Body of pancreas (tissue), 4 donors: ENCODE data around the gene CCDC158. TPM values are rescaled to one million over a fixed set of nuclear protein-coding genes. Genes with fewer than 3 reads are reported as not detected.

Experiments
- ATAC-seq: fragments of 150-250 bp; one replicate; pipeline ENCODE4 v1.9.1; 2016
- DNase-seq, 4 donors: peaks; one replicate each; pipeline ENCODE4 v3.0.0-alpha.2; 2019
- H3K27ac ChIP-seq, 4 donors: fragments of 200-600 bp; sonication (generic); 1 replicate in 3 of 4; 2 replicates in 1 of 4; pipeline versions ENCODE4 v1.5.1 to v1.6.1; 2016 to 2019; ENCODE audit warnings: mild to moderate bottlenecking in 1 of 4, mixed read lengths in 1 of 4, moderate library complexity in 1 of 4
- H3K27me3 ChIP-seq, 2 donors: fragments of 200-600 bp; sonication (generic); one replicate each; pipeline ENCODE4 v1.6.0; 2016; ENCODE audit warnings: mild to moderate bottlenecking in 1 of 2
- H3K36me3 ChIP-seq, 2 donors: fragments of 200-600 bp; sonication (generic); replicated peaks in 1 of 2; 2 replicates each; pipeline ENCODE4 v1.5.1; 2016; ENCODE audit warnings: low read depth in 2 of 2; ENCODE audit not compliant: insufficient read depth in 1 of 2
- H3K4me1 ChIP-seq: fragments of 200-600 bp; sonication (generic); one replicate; pipeline ENCODE4 v1.6.0; 2016
- H3K4me3 ChIP-seq, 2 donors: fragments of 200-600 bp; sonication (generic); 1 replicate in 1 of 2; 2 replicates in 1 of 2; pipeline ENCODE4 v1.5.1; 2016 to 2019
- H3K9me3 ChIP-seq, 3 donors: fragments of 200-600 bp; sonication (generic); 1 replicate in 2 of 3; 2 replicates in 1 of 3; pipeline ENCODE4 v1.5.1; 2016
- POLR2A ChIP-seq, 3 donors: fragments of 450-650 bp; IDR thresholded peaks; one replicate each; pipeline ENCODE4 v1.6.1; 2016; ENCODE audit warnings: antibody characterized with exemption in 3 of 3, mild to moderate bottlenecking in 2 of 3
- WGBS, 2 donors: methylation state at CpG; one replicate each; pipeline ENCODE4 v1.1.5; 2017; 5-methylcytosine and 5-hydroxymethylcytosine counted together
- intact Hi-C: fragments of 100-400 bp; cut with DNase I; formaldehyde crosslinking; loops from one replicate; pipeline ENCODE4 v1.15.1; 2023
- total RNA-seq, 2 donors: library from RNA; depleted of rRNA; stranded (reverse); fragments of >200 nt; gene quantifications; one replicate each; pipeline ENCODE4 v1.1.0, GENCODE V29; 2016
- TF ChIP-seq, protein P1 (sequence below), 7 experiments: fragments of 450-650 bp in 4 of 7; fragments of 200-600 bp in 3 of 7; sonication (generic) in 3 of 7; IDR thresholded peaks; one replicate each; pipeline ENCODE4 v1.5.1; 2016 to 2019; ENCODE audit warnings: antibody characterized with exemption in 7 of 7

Gene CCDC158
- total RNA-seq, 2 donors from 2014 or later: 0.99 to 1.3 TPM

- intact Hi-C loops: no loop called here
- TF ChIP-seq POLR2A (IDR thresholded peaks at IDR 0.05): no peak
- TF ChIP-seq, protein P1, sequence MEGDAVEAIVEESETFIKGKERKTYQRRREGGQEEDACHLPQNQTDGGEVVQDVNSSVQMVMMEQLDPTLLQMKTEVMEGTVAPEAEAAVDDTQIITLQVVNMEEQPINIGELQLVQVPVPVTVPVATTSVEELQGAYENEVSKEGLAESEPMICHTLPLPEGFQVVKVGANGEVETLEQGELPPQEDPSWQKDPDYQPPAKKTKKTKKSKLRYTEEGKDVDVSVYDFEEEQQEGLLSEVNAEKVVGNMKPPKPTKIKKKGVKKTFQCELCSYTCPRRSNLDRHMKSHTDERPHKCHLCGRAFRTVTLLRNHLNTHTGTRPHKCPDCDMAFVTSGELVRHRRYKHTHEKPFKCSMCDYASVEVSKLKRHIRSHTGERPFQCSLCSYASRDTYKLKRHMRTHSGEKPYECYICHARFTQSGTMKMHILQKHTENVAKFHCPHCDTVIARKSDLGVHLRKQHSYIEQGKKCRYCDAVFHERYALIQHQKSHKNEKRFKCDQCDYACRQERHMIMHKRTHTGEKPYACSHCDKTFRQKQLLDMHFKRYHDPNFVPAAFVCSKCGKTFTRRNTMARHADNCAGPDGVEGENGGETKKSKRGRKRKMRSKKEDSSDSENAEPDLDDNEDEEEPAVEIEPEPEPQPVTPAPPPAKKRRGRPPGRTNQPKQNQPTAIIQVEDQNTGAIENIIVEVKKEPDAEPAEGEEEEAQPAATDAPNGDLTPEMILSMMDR (IDR thresholded peaks at IDR 0.05): no peak
- no peaks in the 10 kb centered on the region for H3K9me3 ChIP-seq
- H3K36me3 ChIP-seq: no peaks in the 10 kb centered on the region
- 87 to 95% methylated on average over 8 to 9 of the region's 9 CpGs for WGBS, 2 donors
- H3K27ac ChIP-seq: no peak overlapping the region
- no peak overlapping the region for H3K4me3 ChIP-seq
- no peaks in the 10 kb centered on the region for H3K27me3 ChIP-seq
- DNase-seq (no peak), ATAC-seq (no peak)
- H3K4me1 ChIP-seq: peaks cover 9% of the 10 kb centered on the region
These were observed 144.1 kb downstream of the CCDC158 start for GRCh38 chr4:76276813-76277212.

- ATAC-seq: no peak
- H3K27me3 ChIP-seq: no peaks in the 10 kb centered on the region
- H3K4me3 ChIP-seq: no peak overlapping the region
- 65 to 70% methylated on average over 3 of the region's 3 CpGs for WGBS, 2 donors
- peaks cover 3% of the 10 kb centered on the region for H3K4me1 ChIP-seq
- DNase-seq: no peak
- no peaks in the 10 kb centered on the region for H3K36me3 ChIP-seq
- intact Hi-C loops: no loop called here
- TF ChIP-seq, protein P1 (IDR thresholded peaks at IDR 0.05): no peak
- no peak for TF ChIP-seq POLR2A (IDR thresholded peaks at IDR 0.05)
- H3K9me3 ChIP-seq: no peaks in the 10 kb centered on the region
- H3K27ac ChIP-seq: no peak overlapping the region
These were observed 145.3 kb downstream of the CCDC158 start for GRCh38 chr4:76275486-76276124.

DNA sequence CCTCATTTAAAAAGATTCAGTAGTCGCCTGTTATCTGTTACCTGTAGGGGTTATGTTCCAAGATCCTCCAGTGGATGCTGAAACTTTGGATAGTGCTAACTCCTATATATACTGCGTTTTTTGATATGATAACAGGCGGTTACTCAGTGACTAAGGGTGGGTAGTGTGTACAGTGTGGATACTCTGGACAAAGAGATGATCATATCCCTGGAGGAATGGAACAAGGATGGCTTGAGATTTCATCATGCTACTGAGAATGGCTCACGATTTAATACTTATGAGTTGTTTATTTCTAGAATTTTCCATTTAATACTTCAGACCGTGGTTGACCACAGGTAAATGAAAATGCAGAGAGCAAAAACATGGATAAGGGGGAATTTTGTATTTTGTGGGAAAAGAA is 147.9 kb downstream of the CCDC158 start:
- ATAC-seq (no peak), DNase-seq (no peak)
- TF ChIP-seq, protein P1 (IDR thresholded peaks at IDR 0.05): no peak
- no peak for TF ChIP-seq POLR2A (IDR thresholded peaks at IDR 0.05)
- H3K4me1 ChIP-seq: no peaks in the 10 kb centered on the region
- no peaks in the 10 kb centered on the region for H3K9me3 ChIP-seq
- intact Hi-C loops: no loop called here
- no peak overlapping the region for H3K27ac ChIP-seq
- 68 to 77% methylated on average over 5 of the region's 5 CpGs for WGBS, 2 donors
- H3K4me3 ChIP-seq: no peak overlapping the region
- H3K36me3 ChIP-seq: no peaks in the 10 kb centered on the region
- no peaks in the 10 kb centered on the region for H3K27me3 ChIP-seq

DNA sequence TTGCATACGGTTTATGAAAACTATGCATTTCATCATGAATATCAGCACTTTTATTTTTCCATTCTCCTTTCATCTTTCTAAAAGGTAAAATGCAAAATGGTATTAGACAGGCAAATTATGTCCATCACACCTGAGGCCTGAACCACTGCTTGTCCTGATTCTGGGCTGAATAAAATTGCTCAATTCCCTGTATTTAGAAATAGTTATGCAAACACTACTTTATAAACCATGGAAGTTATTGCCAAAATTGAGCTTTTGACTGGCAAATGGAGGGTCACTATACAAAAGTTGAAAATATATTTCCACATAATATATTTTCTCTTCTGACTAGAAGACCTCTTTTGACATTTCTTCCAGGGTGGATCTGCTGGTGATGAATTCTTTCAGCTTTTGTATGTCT is 148.4 kb downstream of the CCDC158 start:
- no peak for ATAC-seq
- Histone ChIP-seq H3K4me1 (no peaks in the 10 kb centered on the region), H3K4me3 (no peak overlapping the region), H3K9me3 (no peaks in the 10 kb centered on the region), H3K27me3 (no peaks in the 10 kb centered on the region), H3K27ac (no peak overlapping the region), H3K36me3 (no peaks in the 10 kb centered on the region)
- intact Hi-C loops: no loop called here
- WGBS, 2 donors: 0 to 62% methylated on average over 1 of the region's 1 CpG
- TF ChIP-seq, protein P1 (IDR thresholded peaks at IDR 0.05): no peak
- no peak for TF ChIP-seq POLR2A (IDR thresholded peaks at IDR 0.05)
- no peak for DNase-seq

GRCh38 chr4:76272073-76272472 is 148.9 kb downstream of the CCDC158 start:
- Histone ChIP-seq H3K9me3 (no peaks in the 10 kb centered on the region), H3K36me3 (no peaks in the 10 kb centered on the region)
- no peak for ATAC-seq

More at GRCh38 chr4:76272073-76272472, 148.9 kb downstream of the CCDC158 start:
- TF ChIP-seq POLR2A (IDR thresholded peaks at IDR 0.05): no peak
- TF ChIP-seq, protein P1 (IDR thresholded peaks at IDR 0.05): no peak
- Histone ChIP-seq H3K27me3 (no peaks in the 10 kb centered on the region), H3K4me3 (no peak overlapping the region), H3K4me1 (no peaks in the 10 kb centered on the region), H3K27ac (no peak overlapping the region)
- intact Hi-C loops: no loop called here
- DNase-seq: no peak
